H9 (cell line): ENCODE measurements around the gene NUDT14. TPM values are rescaled to one million over a fixed set of nuclear protein-coding genes. Genes with fewer than 3 reads are reported as not detected.

Source experiments
- DNase-seq: peaks from one replicate; pipeline ENCODE4 v3.0.0-alpha.2; 2017
- H2AFZ ChIP-seq: one replicate; pipeline ENCODE4 v1.6.1; 2013; ENCODE audit warnings: mild to moderate bottlenecking, low read length, control low read depth, moderate library complexity
- H2AK5ac ChIP-seq: 2 replicates; pipeline ENCODE4 v1.6.1; 2013; ENCODE audit warnings: low read length, control low read depth, mixed read lengths; ENCODE audit not compliant: insufficient read length
- H2BK120ac ChIP-seq: one replicate; pipeline ENCODE4 v1.6.1; 2013; ENCODE audit warnings: low read depth, mild to moderate bottlenecking, low read length, control low read depth, inconsistent platforms; ENCODE audit not compliant: poor library complexity, severe bottlenecking
- H2BK12ac ChIP-seq: 2 replicates; pipeline ENCODE4 v1.6.1; 2013; ENCODE audit warnings: low read length, control low read depth, mixed read lengths, low read depth; ENCODE audit not compliant: insufficient read length
- H2BK15ac ChIP-seq: 2 replicates; pipeline ENCODE4 v1.6.1; 2013; ENCODE audit warnings: low read depth, low read length, control low read depth
- H2BK20ac ChIP-seq: one replicate; pipeline ENCODE4 v1.6.1; 2013; ENCODE audit warnings: low read depth, mild to moderate bottlenecking, low read length, control low read depth, inconsistent platforms; ENCODE audit not compliant: poor library complexity, severe bottlenecking
- H2BK5ac ChIP-seq: 2 replicates; pipeline ENCODE4 v1.6.1; 2013; ENCODE audit warnings: low read length, control low read depth, mixed read lengths; ENCODE audit not compliant: insufficient read length
- H3K14ac ChIP-seq: 2 replicates; pipeline ENCODE4 v1.6.1; 2013; ENCODE audit warnings: low read length, control low read depth; ENCODE audit not compliant: insufficient read depth
- H3K18ac ChIP-seq: 2 replicates; pipeline ENCODE4 v1.6.1; 2013; ENCODE audit warnings: low read depth, mild to moderate bottlenecking, mixed read lengths, low read length, control low read depth; ENCODE audit not compliant: insufficient read length
- H3K23ac ChIP-seq: 2 replicates; pipeline ENCODE4 v1.6.1; 2013; ENCODE audit warnings: low read length, control low read depth, mixed read lengths, low read depth; ENCODE audit not compliant: insufficient read length
- H3K23me2 ChIP-seq: 2 replicates; pipeline ENCODE4 v1.6.1; 2013; ENCODE audit warnings: low read depth, mild to moderate bottlenecking, mixed read lengths, low read length, control low read depth; ENCODE audit not compliant: insufficient read length, poor library complexity, severe bottlenecking
- H3K27ac ChIP-seq: 2 replicates; pipeline ENCODE4 v1.5.1; 2013; ENCODE audit warnings: low read length, control low read depth, mixed read lengths, low read depth; ENCODE audit not compliant: insufficient read length
- H3K27me3 ChIP-seq: 2 replicates; pipeline ENCODE4 v1.6.1; 2013; ENCODE audit warnings: low read length, control low read depth, inconsistent platforms; ENCODE audit not compliant: insufficient read depth
- H3K4ac ChIP-seq: 2 replicates; pipeline ENCODE4 v1.6.1; 2013; ENCODE audit warnings: low read depth, mild to moderate bottlenecking, control low read depth, inconsistent platforms, low read length, moderate library complexity
- H3K4me1 ChIP-seq: 2 replicates; pipeline ENCODE4 v1.6.1; 2013; ENCODE audit warnings: low read length, control low read depth, inconsistent platforms; ENCODE audit not compliant: insufficient read depth
- H3K4me2 ChIP-seq: 2 replicates; pipeline ENCODE4 v1.6.1; 2013; ENCODE audit warnings: low read length, control low read depth, mixed read lengths; ENCODE audit not compliant: insufficient read length, insufficient read depth
- H3K56ac ChIP-seq: 2 replicates; pipeline ENCODE4 v1.6.1; 2013; ENCODE audit warnings: low read depth, mild to moderate bottlenecking, mixed read lengths, low read length, control low read depth; ENCODE audit not compliant: insufficient read length
- H3K79me1 ChIP-seq: 2 replicates; pipeline ENCODE4 v1.6.1; 2013; ENCODE audit warnings: low read depth, mild to moderate bottlenecking, moderate library complexity, low read length, control low read depth, inconsistent platforms; ENCODE audit not compliant: insufficient read depth, poor library complexity, severe bottlenecking
- H3K79me2 ChIP-seq: 2 replicates; pipeline ENCODE4 v1.6.1; 2013; ENCODE audit warnings: low read length, control low read depth, inconsistent platforms; ENCODE audit not compliant: insufficient read depth
- H3K9ac ChIP-seq: 2 replicates; pipeline ENCODE4 v1.6.1; 2013; ENCODE audit warnings: low read length, control low read depth, mixed read lengths; ENCODE audit not compliant: insufficient read length; ENCODE audit errors: extremely low read depth
- H3K9me3 ChIP-seq: one replicate; pipeline ENCODE4 v1.6.1; 2013; ENCODE audit warnings: low read depth, low read length, inconsistent platforms; ENCODE audit not compliant: control insufficient read depth
- H3T11ph ChIP-seq: one replicate; pipeline ENCODE4 v1.6.1; 2013; ENCODE audit warnings: mild to moderate bottlenecking, low read length, control low read depth, inconsistent platforms
- H4K20me1 ChIP-seq: one replicate; pipeline ENCODE4 v1.6.1; 2013; ENCODE audit not compliant: control insufficient read depth, insufficient read length, insufficient read depth
- H4K5ac ChIP-seq: 2 replicates; pipeline ENCODE4 v1.6.1; 2013; ENCODE audit warnings: low read depth, mild to moderate bottlenecking, mixed read lengths, low read length, control low read depth; ENCODE audit not compliant: insufficient read length
- H4K8ac ChIP-seq: replicated peaks from 2 replicates; pipeline ENCODE4 v1.6.1; 2013; ENCODE audit warnings: low read length, control low read depth, mixed read lengths, low read depth; ENCODE audit not compliant: insufficient read length
- H4K91ac ChIP-seq: 2 replicates; pipeline ENCODE4 v1.6.1; 2013; ENCODE audit warnings: low read depth, mild to moderate bottlenecking, moderate library complexity, mixed read lengths, low read length, control low read depth; ENCODE audit not compliant: insufficient read length
- H3K27ac Mint-ChIP-seq, 3 experiments: 2 replicates in 2 of 3; 3 replicates in 1 of 3; pipeline ENCODE4 v1.8.0; 2020 to 2021; ENCODE audit warnings: mixed read lengths in 3 of 3, mild to moderate bottlenecking in 1 of 3, moderate library complexity in 1 of 3
- H3K27me3 Mint-ChIP-seq: 2 replicates; pipeline ENCODE4 v1.8.0; 2021; ENCODE audit warnings: low read depth, mild to moderate bottlenecking, moderate library complexity, mixed read lengths
- H3K36me3 Mint-ChIP-seq, 3 experiments: 2 replicates in 2 of 3; 3 replicates in 1 of 3; pipeline ENCODE4 v1.8.0; 2020 to 2021; ENCODE audit warnings: low read depth in 3 of 3, mixed read lengths in 3 of 3; ENCODE audit not compliant: insufficient read depth in 1 of 3
- H3K4me1 Mint-ChIP-seq, 2 experiments: 2 replicates each; pipeline ENCODE4 v1.8.0; 2020; ENCODE audit warnings: mixed read lengths in 2 of 2
- H3K4me3 Mint-ChIP-seq, 2 experiments: 2 replicates in 1 of 2; 3 replicates in 1 of 2; pipeline ENCODE4 v1.8.0; 2020 to 2021; ENCODE audit warnings: mild to moderate bottlenecking in 2 of 2, mixed read lengths in 2 of 2, moderate library complexity in 1 of 2
- H3K9me3 Mint-ChIP-seq, 2 experiments: 2 replicates in 1 of 2; 3 replicates in 1 of 2; pipeline ENCODE4 v1.8.0; 2020; ENCODE audit warnings: mild to moderate bottlenecking in 2 of 2, mixed read lengths in 2 of 2, moderate library complexity in 1 of 2
- WGBS: extraction: QIAGEN DNeasy Blood & Tissue Kit; methylation state at CpG from one replicate; pipeline ENCODE4 v1.1.7; 2013; ENCODE audit warnings: missing lambda C conversion rate, low lambda C conversion rate, mixed read lengths; ENCODE audit not compliant: insufficient read length; ENCODE audit errors: extremely low coverage; 5-methylcytosine and 5-hydroxymethylcytosine counted together
- total RNA-seq: library from RNA; stranded (reverse); gene quantifications from 2 replicates; pipeline ENCODE4 v1.2.1, GENCODE V29; 2021
- TF ChIP-seq, protein P1 (sequence below): fragments of 200-600 bp; sonication (generic); conservative IDR thresholded peaks from 3 replicates; pipeline ENCODE4 v1.8.0; 2021; ENCODE audit warnings: antibody characterized with exemption, mild to moderate bottlenecking

NUDT14 gene
- total RNA-seq, 1 experiment from 2014 or later, result 41.1 TPM

- no CpG with 5 or more reads among the region's 84 CpGs for whole genome bisulfite sequencing
Observed at GRCh38 chr14:105168496-105168978, 12.6 kb downstream of the NUDT14 start, which contains the start of gene JAG2. Gene JAG2 (minus strand): TSS chr14:105168776. CDS start chr14:105168420, 356 bp downstream.

More at GRCh38 chr14:105168496-105168978, 12.6 kb downstream of the NUDT14 start, which contains the start of gene JAG2:
- no peak within 1 kb of the TSS for H2BK15ac ChIP-seq
- Mint-ChIP-seq H3K36me3 (no peaks in the 10 kb centered on the region), H3K27ac (no peak within 1 kb of the TSS), H3K27me3 (peaks cover 28% of the 10 kb centered on the region), H3K4me3 (peak within 1 kb of the TSS; percentile 55 to 77), H3K4me1 (peaks cover 14 to 16% of the 10 kb centered on the region in 2 experiments), H3K9me3 (no peaks in the 10 kb centered on the region)
- H2BK12ac ChIP-seq, result no peak within 1 kb of the TSS
- no peak within 1 kb of the TSS for H4K5ac ChIP-seq
- no peak within 1 kb of the TSS for H3K4ac ChIP-seq
- H3K79me1 ChIP-seq, result no peaks in the 10 kb centered on the region
- H3T11ph ChIP-seq, result no peak within 1 kb of the TSS
- no peaks in the 10 kb centered on the region for H4K20me1 ChIP-seq
- H3K9ac ChIP-seq, result no peak within 1 kb of the TSS
- H3K23ac ChIP-seq, result no peak within 1 kb of the TSS
- no peak within 1 kb of the TSS for H3K14ac ChIP-seq
- no peak within 1 kb of the TSS for H2AK5ac ChIP-seq
- peak within 1 kb of the TSS; percentile 38 for H3K4me2 ChIP-seq
- peak; percentile 73 for DNase-seq
- no peak within 1 kb of the TSS for H4K8ac ChIP-seq
- no peaks in the 10 kb centered on the region for H3K79me2 ChIP-seq
- TF ChIP-seq, protein P1, sequence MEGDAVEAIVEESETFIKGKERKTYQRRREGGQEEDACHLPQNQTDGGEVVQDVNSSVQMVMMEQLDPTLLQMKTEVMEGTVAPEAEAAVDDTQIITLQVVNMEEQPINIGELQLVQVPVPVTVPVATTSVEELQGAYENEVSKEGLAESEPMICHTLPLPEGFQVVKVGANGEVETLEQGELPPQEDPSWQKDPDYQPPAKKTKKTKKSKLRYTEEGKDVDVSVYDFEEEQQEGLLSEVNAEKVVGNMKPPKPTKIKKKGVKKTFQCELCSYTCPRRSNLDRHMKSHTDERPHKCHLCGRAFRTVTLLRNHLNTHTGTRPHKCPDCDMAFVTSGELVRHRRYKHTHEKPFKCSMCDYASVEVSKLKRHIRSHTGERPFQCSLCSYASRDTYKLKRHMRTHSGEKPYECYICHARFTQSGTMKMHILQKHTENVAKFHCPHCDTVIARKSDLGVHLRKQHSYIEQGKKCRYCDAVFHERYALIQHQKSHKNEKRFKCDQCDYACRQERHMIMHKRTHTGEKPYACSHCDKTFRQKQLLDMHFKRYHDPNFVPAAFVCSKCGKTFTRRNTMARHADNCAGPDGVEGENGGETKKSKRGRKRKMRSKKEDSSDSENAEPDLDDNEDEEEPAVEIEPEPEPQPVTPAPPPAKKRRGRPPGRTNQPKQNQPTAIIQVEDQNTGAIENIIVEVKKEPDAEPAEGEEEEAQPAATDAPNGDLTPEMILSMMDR, result no peak
- no peak within 1 kb of the TSS for H2BK20ac ChIP-seq
- H3K27me3 ChIP-seq, result peaks cover 7% of the 10 kb centered on the region; the same call in 1 of the 2 replicates
- no peak within 1 kb of the TSS for H2BK5ac ChIP-seq
- H2BK120ac ChIP-seq, result no peak within 1 kb of the TSS
- H3K56ac ChIP-seq, result no peak within 1 kb of the TSS
- H3K4me1 ChIP-seq, result no peaks in the 10 kb centered on the region
- H3K23me2 ChIP-seq, result peaks cover 3% of the 10 kb centered on the region
- no peaks in the 10 kb centered on the region for H3K9me3 ChIP-seq
- no peak within 1 kb of the TSS for H2AFZ ChIP-seq
- H3K18ac ChIP-seq, result peak within 1 kb of the TSS; percentile 22
- no peak within 1 kb of the TSS for H4K91ac ChIP-seq
- no peak within 1 kb of the TSS for H3K27ac ChIP-seq
